HG02885 (cell line): ENCODE results near the gene AMER2.

ENCODE experiments used
- ATAC-seq: cut with Tn5 transposase; IDR thresholded peaks from one replicate; pipeline ENCODE4 v1.9.1; 2021; ENCODE audit warnings: mild to moderate bottlenecking; ENCODE audit not compliant: unreplicated experiment, poor library complexity

The AMER2 gene, protein sequence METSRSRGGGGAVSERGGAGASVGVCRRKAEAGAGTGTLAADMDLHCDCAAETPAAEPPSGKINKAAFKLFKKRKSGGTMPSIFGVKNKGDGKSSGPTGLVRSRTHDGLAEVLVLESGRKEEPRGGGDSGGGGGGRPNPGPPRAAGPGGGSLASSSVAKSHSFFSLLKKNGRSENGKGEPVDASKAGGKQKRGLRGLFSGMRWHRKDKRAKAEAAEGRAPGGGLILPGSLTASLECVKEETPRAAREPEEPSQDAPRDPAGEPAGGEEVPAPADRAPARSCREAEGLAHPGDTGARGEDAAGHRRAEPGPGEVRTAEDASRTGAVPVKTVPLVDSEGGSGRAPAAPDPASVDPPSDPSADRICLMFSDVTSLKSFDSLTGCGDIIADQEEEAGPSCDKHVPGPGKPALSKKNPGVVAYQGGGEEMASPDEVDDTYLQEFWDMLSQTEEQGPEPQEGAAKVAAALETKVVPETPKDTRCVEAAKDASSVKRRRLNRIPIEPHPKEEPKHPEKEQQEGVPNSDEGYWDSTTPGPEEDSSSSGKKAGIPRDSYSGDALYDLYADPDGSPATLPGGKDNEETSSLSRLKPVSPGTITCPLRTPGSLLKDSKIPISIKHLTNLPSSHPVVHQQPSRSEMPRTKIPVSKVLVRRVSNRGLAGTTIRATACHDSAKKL

DNA sequence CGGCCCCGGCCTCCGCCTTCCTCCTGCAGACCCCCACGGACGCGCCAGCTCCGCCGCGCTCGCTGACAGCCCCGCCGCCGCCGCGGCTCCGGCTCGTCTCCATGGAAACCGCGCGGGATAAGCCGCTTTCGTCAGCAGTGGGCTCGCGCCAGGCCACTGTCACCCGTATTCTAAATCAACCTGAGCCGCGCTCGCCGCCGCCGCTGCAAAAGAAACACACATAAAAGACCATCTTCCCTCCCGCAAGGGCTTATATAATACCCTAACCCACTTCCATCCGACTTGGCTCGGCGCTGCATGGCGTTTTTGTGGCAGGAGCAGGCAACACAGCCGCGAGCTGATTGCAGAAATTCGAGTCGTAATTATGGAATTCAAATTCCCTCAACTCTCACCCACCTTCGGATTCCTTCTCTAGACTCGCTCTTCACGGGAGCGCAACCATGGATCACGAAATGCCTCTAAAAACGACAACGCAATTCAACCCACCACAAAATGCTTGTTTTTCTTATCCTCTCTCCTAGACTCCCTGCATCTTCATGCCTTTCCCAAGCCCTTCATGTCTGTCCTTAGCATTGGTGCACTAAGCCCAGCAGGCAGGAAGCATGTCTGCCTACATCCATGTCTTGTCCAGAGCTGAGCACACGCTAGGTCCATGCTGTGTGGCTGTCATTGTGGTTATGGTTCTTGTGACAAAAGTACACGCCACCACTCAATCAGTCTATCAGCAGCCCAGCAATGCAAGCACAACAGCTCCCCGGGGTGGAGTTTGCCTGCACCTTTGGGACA lies at the start of gene AMER2:
Gene AMER2 (minus strand): TSS at position 772 of the 786 bp plus-strand sequence. CDS start 669 bp downstream, at position 103.
- ATAC-seq = peak; percentile 45

DNA sequence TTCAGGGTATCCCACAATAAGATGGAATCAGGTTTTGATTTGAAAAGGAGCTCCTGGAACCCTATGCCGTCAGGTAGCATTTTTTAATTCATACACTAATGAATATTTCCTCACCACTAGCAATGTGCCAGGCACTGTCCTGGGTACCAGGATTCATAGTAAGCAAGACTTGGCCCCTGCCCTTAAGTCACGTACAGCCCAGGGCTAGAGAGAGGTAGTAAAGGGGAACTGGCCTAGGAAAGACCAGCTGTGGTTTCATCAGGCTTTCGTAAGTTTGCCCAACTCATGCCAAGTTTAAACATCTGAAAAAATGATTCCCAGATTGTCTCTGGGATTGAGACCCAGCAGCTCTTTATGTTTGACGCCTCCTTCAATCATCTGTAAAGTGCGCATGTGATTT lies 45.9 kb upstream of the AMER2 start:
- ATAC-seq = no peak

GRCh38 chr13:25217023-25217885 lies 45.2 kb upstream of the AMER2 start:
- no peak for ATAC-seq

- no peak for ATAC-seq
Measured at GRCh38 chr13:25215253-25215575, 43.1 kb upstream of the AMER2 start.

DNA sequence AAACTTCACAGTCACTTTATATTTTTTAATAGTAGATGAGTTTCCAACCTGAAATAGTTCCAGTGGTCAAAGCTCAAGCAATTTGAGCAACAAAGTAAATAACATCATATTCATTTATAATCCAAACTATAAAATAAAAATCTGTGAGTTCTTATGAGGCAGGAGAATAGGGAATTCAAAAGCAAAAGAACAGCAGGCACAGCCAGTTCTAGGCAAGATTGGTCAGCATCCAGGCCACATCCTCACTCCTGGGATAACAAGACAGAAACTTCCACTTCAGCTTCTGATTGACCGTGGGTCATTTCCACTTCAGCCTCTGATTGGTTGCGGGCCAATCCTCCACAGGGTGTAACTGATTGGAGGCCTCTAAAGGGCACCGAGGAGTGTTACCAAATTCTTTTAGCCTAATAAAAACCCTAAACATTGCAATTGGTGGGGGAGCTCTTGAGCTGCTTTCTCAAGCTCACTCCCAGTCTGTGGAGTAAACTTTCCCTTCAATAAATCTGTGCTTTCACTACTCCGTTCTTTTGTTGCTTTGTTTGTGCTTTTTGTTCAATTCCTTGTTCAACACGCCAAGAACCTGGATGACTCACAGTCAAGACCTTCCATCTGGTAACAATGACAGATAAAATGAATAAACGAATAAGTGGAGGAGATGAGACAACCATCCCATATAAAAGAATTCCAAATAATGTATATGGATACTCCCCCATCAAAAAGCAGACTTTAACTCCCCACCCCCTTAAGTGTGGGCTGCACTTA lies 42.6 kb upstream of the AMER2 start:
- no peak for ATAC-seq

DNA sequence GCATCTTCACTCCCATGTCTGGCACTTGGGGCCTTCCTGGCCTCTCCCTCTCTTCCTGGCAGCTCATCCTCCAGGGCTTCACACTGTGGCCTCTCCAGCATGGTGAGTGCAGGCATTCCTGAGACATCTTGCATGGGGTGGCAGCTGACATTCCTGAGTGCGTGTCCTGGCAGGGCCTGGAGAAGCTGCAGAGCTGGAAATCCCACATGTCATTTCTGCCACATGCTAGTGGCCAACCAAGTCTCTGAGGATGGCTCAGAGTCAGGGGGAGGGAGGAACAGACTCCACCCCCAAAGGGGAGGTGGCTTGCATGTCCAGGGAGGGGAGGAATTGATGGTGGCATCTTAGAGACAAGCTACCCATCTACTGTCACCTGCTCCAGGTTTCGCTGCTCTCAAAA lies 41.6 kb upstream of the AMER2 start:
- no peak for ATAC-seq

- ATAC-seq = no peak
Measured at GRCh38 chr13:25210842-25211569, 38.9 kb upstream of the AMER2 start.

- ATAC-seq = no peak
Measured at GRCh38 chr13:25207291-25207810, 35.3 kb upstream of the AMER2 start.

DNA sequence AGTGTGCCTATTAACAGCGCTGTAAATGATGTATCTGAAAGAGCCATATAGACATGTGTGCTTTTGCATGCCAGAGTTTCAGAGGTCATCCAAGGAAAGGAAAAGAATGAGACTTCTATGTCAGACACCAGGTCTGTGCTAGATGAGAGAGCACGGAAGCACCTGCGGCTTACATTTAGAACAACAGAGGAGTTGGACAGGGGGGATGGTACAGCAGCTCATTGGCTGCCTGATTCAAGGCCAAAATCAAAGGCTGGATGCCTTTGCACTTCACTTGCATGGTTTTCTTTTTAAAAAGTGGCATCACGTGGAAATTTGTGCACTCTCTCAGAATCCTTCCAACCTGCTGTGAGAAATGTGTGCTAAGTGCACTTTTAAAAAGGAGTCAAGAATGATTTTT lies 32.8 kb upstream of the AMER2 start:
- ATAC-seq = no peak

GRCh38 chr13:25203127-25203740 lies 31.1 kb upstream of the AMER2 start:
- ATAC-seq = no peak

- ATAC-seq = no peak
Measured at GRCh38 chr13:25200783-25201182, 28.7 kb upstream of the AMER2 start.

DNA sequence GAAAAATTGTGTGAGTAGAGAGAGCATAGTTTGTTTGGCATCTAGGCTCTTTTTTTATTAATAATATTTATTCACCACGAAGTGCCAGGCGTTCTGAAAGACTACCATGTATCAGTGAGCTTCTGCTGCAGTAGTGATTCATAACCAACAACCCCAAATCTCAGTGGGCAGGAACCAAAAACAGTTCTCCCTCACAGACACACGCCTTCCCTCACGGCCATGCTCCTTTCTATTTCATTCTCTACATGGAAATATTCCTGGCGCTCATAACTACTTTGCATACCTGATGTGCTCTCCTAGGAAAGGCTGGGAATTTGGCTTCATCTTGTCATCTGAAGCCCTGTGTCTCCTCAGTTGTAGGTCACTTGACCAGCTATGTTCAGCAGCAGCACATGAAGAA lies 26.6 kb upstream of the AMER2 start:
- ATAC-seq = no peak

DNA sequence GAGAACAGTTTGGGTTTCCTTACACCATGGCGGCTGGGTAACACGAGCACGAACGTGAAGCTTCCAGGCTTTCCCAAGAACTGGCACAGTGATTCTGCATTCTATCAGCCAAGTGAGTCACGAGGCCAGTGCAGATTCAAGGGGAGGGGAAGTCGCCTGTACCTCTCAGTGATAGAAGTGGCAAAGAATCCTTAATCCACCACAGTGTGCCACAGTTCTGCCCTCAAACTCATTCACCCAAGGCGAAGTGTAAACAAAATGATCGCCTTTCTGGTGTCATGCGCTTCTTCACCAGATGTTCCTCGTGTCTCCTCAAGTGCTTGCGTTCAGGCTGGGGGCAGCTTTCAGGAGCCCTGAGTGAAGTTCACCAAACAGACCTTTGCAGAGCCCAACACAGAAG lies 24.9 kb upstream of the AMER2 start:
- no peak for ATAC-seq

GRCh38 chr13:25192936-25193335 lies 20.8 kb upstream of the AMER2 start:
- no peak for ATAC-seq

DNA sequence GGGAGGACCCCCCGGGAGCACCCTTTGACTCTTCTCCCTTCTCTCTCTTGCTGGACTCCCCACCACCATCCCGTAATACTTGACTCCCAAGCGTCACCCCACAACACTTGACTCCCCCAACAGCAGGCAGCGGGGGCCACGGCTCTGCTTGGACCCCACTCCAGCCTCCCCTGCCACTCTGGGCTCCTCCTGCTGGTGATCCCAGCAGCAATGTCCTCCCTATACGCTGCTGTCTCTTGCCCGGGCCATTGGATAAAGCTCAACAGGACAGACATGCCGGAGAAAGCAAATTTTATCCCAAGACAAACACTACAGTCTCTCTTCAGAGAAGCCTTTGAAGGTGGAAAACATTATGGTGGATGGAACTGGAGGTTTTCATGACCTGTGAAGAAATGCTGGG lies 20.4 kb upstream of the AMER2 start:
- ATAC-seq = no peak

GRCh38 chr13:25192052-25192451 lies 20.0 kb upstream of the AMER2 start:
- no peak for ATAC-seq

GRCh38 chr13:25190771-25191170 lies 18.7 kb upstream of the AMER2 start:
- ATAC-seq = no peak

DNA sequence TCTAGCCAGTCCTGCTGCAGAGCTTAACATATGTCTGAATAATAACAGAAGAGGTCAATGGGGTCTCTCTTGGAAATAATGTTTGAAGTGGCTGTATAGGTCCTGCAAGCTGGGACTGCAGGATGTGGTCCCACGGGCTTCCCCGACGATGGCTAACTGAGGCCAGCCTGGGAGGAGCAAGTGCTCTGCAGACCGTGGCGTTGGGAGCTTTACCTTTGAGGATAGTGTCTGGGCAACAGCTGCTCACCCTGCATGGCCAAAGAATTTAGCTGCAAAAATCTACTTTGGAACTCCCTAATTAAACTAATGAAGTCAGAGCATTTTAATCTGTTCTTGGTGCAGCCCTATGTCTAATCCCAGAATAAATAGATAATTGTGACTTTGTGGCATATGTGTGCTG lies 18.2 kb upstream of the AMER2 start:
- no peak for ATAC-seq
